Endodermal cell (in vitro differentiated cells): ENCODE measurements around the gene JAKMIP2. TPM values are rescaled to one million over a fixed set of nuclear protein-coding genes. Genes with fewer than 3 reads are reported as not detected.
A peak's percentile ranks its signal among the peaks of the same experiment; 100 is the strongest.

Source experiments
- DNase-seq: peaks from one replicate; pipeline ENCODE4 v3.0.0-alpha.2; 2017
- H3K27ac ChIP-seq: 2 replicates; pipeline ENCODE4 v1.5.1; 2013; ENCODE audit warnings: mild to moderate bottlenecking, low read depth, low read length, moderate library complexity
- H3K27me3 ChIP-seq: 2 replicates; pipeline ENCODE4 v1.6.1; 2013; ENCODE audit warnings: mild to moderate bottlenecking, low read length, moderate library complexity; ENCODE audit not compliant: insufficient read depth, control insufficient read depth, poor library complexity, severe bottlenecking
- H3K36me3 ChIP-seq: 2 replicates; pipeline ENCODE4 v1.7.0; 2013; ENCODE audit warnings: mild to moderate bottlenecking, low read length, moderate library complexity; ENCODE audit not compliant: control insufficient read depth, insufficient read depth
- H3K4me1 ChIP-seq: one replicate; pipeline ENCODE4 v1.7.0; 2013; ENCODE audit warnings: low read length; ENCODE audit not compliant: control insufficient read depth, insufficient read depth
- H3K4me3 ChIP-seq: 2 replicates; pipeline ENCODE4 v1.5.1; 2013; ENCODE audit warnings: mild to moderate bottlenecking, low read length, moderate library complexity
- H3K9ac ChIP-seq: 2 replicates; pipeline ENCODE4 v1.6.1; 2013; ENCODE audit warnings: mild to moderate bottlenecking, low read length, moderate library complexity; ENCODE audit not compliant: poor library complexity, severe bottlenecking; ENCODE audit errors: extremely low read depth
- H3K9me3 ChIP-seq: 2 replicates; pipeline ENCODE4 v1.6.1; 2013; ENCODE audit warnings: mild to moderate bottlenecking, low read length, moderate library complexity; ENCODE audit not compliant: control insufficient read depth
- H3K27ac Mint-ChIP-seq: 2 replicates; pipeline ENCODE4 v1.8.0; 2020; ENCODE audit warnings: mixed read lengths
- H3K27me3 Mint-ChIP-seq: 2 replicates; pipeline ENCODE4 v1.8.0; 2021; ENCODE audit warnings: mild to moderate bottlenecking, mixed read lengths; ENCODE audit not compliant: insufficient read depth
- H3K36me3 Mint-ChIP-seq: 2 replicates; pipeline ENCODE4 v1.8.0; 2020; ENCODE audit warnings: low read depth, mixed read lengths
- H3K4me1 Mint-ChIP-seq: 2 replicates; pipeline ENCODE4 v1.8.0; 2020; ENCODE audit warnings: mixed read lengths
- H3K4me3 Mint-ChIP-seq: 2 replicates; pipeline ENCODE4 v1.8.0; 2020; ENCODE audit warnings: mild to moderate bottlenecking, moderate library complexity, mixed read lengths
- H3K9me3 Mint-ChIP-seq: 2 replicates; pipeline ENCODE4 v1.8.0; 2020; ENCODE audit warnings: mild to moderate bottlenecking, mixed read lengths
- WGBS, 2 experiments: methylation state at CpG; one replicate each; pipeline versions ENCODE4 v1.1.5 to v1.1.7; 2013; ENCODE audit warnings: missing lambda C conversion rate in 2 of 2, mixed read lengths in 1 of 2; ENCODE audit not compliant: insufficient coverage in 1 of 2, insufficient read length in 1 of 2; 5-methylcytosine and 5-hydroxymethylcytosine counted together
- total RNA-seq, 2 donors: library from RNA; stranded (reverse); fragmentation: NEBNext Ultra II Directional in 1 of 2; extraction: Animal tissue kit (Norgen Biotek cat#: 25700) in 1 of 2; gene quantifications; 2 replicates in 1 of 2; 3 replicates in 1 of 2; pipeline ENCODE4 v1.2.1, GENCODE V29; 2021
- TF ChIP-seq, protein P1 (sequence below): fragments of 200-600 bp; sonication (generic); conservative IDR thresholded peaks from 2 replicates; pipeline ENCODE4 v1.5.0; 2021; ENCODE audit warnings: antibody characterized with exemption, mild to moderate bottlenecking

JAKMIP2 gene
- total RNA-seq, 2 donors from 2014 or later = 6.9 to 16.7 TPM

- no peaks in the 10 kb centered on the region for H3K27me3 Mint-ChIP-seq
- Histone ChIP-seq H3K4me1 (peaks cover 4% of the 10 kb centered on the region), H3K36me3 (no peaks in the 10 kb centered on the region), H3K27ac (no peak overlapping the region), H3K4me3 (no peak overlapping the region), H3K9ac (no peak overlapping the region), H3K27me3 (no peaks in the 10 kb centered on the region), H3K9me3 (no peaks in the 10 kb centered on the region)
- no peaks in the 10 kb centered on the region for H3K9me3 Mint-ChIP-seq
- H3K27ac Mint-ChIP-seq = no peak overlapping the region
- no peak overlapping the region for H3K4me3 Mint-ChIP-seq
- 89% methylated on average over 1 of the region's 1 CpG; no CpG with 5 or more reads in 1 of the 2 experiments for WGBS, 2 experiments
- no peaks in the 10 kb centered on the region for H3K36me3 Mint-ChIP-seq
- no peak for DNase-seq
- peaks cover 25% of the 10 kb centered on the region for H3K4me1 Mint-ChIP-seq
- TF ChIP-seq, protein P1, sequence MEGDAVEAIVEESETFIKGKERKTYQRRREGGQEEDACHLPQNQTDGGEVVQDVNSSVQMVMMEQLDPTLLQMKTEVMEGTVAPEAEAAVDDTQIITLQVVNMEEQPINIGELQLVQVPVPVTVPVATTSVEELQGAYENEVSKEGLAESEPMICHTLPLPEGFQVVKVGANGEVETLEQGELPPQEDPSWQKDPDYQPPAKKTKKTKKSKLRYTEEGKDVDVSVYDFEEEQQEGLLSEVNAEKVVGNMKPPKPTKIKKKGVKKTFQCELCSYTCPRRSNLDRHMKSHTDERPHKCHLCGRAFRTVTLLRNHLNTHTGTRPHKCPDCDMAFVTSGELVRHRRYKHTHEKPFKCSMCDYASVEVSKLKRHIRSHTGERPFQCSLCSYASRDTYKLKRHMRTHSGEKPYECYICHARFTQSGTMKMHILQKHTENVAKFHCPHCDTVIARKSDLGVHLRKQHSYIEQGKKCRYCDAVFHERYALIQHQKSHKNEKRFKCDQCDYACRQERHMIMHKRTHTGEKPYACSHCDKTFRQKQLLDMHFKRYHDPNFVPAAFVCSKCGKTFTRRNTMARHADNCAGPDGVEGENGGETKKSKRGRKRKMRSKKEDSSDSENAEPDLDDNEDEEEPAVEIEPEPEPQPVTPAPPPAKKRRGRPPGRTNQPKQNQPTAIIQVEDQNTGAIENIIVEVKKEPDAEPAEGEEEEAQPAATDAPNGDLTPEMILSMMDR = no peak
Observed at GRCh38 chr5:147565524-147565923, 217.0 kb downstream of the JAKMIP2 start.

- no peak for DNase-seq
- H3K27me3 Mint-ChIP-seq = no peaks in the 10 kb centered on the region
- H3K4me3 ChIP-seq = no peak overlapping the region
- 61 to 79% methylated on average over 2 to 3 of the region's 3 CpGs for WGBS, 2 experiments
- TF ChIP-seq, protein P1 = no peak
- H3K9me3 ChIP-seq = no peaks in the 10 kb centered on the region
- H3K4me1 ChIP-seq = peaks cover 4% of the 10 kb centered on the region
- H3K36me3 ChIP-seq = no peaks in the 10 kb centered on the region
- H3K36me3 Mint-ChIP-seq = no peaks in the 10 kb centered on the region
- no peak overlapping the region for H3K9ac ChIP-seq
- no peak overlapping the region for H3K27ac Mint-ChIP-seq
- no peaks in the 10 kb centered on the region for H3K9me3 Mint-ChIP-seq
- H3K4me3 Mint-ChIP-seq = no peak overlapping the region
- peak overlapping the region; percentile 91 for H3K27ac ChIP-seq
- no peaks in the 10 kb centered on the region for H3K27me3 ChIP-seq
- peaks cover 25% of the 10 kb centered on the region for H3K4me1 Mint-ChIP-seq
Observed at GRCh38 chr5:147564124-147564486, 218.4 kb downstream of the JAKMIP2 start.

DNA sequence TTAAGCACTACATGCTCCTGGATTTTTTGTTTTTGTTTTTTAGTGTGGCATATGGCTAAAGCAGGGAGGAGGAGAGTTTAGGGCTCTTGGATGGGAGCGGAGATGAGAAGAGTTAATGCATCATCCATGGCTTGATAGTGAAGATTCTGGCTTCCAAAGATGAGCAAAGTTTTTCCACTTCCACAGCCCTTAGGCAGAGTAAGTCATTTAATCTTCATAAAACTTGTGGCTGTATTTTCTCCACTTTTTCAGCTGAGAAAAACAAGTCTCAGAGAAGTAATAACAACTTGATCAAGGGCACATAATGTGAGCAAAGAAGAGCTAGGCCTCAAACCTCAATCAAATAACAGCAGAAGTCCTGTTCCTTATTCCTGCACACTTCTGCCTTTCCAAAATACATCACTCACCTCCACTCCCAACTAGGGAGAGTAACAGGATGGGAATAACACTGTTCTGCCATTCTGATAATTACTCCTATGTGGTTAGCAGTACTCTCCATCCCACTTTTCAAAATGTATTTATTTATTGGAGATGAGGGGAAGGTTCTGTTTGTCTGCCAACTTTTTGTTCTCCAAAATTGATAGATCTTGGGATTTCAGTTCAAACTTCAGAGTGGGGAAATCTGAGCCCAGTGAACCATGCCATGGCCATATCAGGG, 218.9 kb downstream of the JAKMIP2 start:
- H3K27me3 Mint-ChIP-seq = no peaks in the 10 kb centered on the region
- H3K27ac Mint-ChIP-seq = no peak overlapping the region
- no peak for DNase-seq
- Histone ChIP-seq H3K4me3 (no peak overlapping the region), H3K4me1 (peaks cover 4% of the 10 kb centered on the region), H3K9me3 (no peaks in the 10 kb centered on the region), H3K27ac (peak overlapping the region; percentile 91), H3K9ac (no peak overlapping the region), H3K36me3 (no peaks in the 10 kb centered on the region), H3K27me3 (no peaks in the 10 kb centered on the region)
- H3K9me3 Mint-ChIP-seq = no peaks in the 10 kb centered on the region
- H3K36me3 Mint-ChIP-seq = no peaks in the 10 kb centered on the region
- WGBS, 2 experiments = 97 to 100% methylated on average over 1 of the region's 1 CpG
- H3K4me1 Mint-ChIP-seq = peaks cover 23% of the 10 kb centered on the region
- H3K4me3 Mint-ChIP-seq = no peak overlapping the region
- TF ChIP-seq, protein P1 = no peak
